DMS114 treated with DMSO at 0.1 percent for 48 hours (cell line): ENCODE measurements around the gene KIF1A.
"Not testable (repeated sequence)": the region's sequence is repeated elsewhere in the genome, so short reads cannot be mapped to it uniquely, and the experiment has no call there.

Source experiments
- DNase-seq: peaks from one replicate; lab custom pipeline; 2025; ENCODE audit not compliant: unreplicated experiment; lab: John Stamatoyannopoulos, UW

Gene KIF1A

DNA sequence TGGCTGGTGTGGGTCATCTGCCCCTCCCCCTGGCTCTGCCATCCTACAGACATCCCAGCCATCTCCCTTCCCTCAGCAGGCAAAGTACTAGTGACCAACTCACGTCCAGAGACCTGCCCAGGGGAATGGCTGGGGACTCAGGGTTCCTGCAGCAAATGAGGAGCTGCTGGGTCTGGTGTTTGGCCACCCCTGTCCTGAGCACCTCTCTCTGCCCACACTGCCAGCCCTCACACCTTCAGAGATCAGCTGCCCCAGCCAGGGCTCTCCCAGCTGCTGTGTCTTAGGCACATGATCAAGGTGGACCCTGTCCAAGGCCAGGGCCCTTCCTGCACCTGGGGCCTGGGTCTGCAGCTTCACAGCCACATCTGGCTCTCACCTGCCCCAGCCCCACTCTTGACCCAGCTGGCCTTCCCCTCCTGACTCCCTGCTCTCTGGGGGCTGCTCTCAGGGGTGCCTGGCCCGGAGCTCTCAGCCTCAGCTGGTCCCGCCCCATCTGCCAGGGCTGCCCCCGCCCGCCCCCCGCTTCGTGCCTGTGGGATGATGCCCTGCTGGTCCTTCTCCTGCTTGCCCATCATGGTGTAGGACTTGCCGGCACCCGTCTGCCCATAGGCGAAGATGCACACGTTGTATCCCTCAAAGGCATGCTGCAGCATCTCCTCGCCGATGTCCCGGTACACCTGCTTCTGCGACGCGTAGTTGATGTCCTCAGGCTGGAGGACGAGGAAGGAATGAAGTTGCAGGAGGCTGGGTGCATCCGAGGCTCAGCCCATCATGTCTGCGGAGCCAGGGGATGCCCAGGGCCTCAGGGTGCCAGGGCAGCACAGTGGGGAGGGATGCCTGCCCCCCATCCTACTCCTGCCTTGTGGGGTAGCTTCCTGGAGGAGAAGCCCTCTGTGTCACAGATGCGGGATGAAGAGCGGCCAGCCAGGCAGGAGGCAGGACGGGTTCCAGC lies 32.2 kb downstream of the KIF1A start:
- no peak for DNase-seq

DNA sequence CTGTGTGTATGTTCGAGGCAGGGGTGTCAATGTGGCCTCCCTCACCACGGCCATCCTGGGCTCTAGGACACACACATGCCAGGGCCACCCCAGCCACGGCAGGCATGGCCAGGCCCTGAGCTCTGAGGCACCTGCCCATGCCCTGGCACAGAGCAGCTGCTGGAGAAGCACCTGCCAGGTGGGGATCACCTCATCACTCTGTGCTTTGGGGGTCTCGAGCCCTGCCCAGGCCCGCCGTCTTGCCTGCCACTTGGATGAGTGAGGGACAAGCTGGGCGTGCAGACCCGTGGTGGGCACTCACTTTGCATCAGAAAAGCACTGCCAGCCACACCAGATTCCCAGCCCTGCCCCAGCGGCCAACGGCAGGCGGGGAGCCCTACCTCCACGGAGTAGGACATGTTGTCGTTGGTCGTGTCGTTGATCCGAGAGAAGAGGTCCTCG lies 33.1 kb downstream of the KIF1A start:
- no peak for DNase-seq

DNA sequence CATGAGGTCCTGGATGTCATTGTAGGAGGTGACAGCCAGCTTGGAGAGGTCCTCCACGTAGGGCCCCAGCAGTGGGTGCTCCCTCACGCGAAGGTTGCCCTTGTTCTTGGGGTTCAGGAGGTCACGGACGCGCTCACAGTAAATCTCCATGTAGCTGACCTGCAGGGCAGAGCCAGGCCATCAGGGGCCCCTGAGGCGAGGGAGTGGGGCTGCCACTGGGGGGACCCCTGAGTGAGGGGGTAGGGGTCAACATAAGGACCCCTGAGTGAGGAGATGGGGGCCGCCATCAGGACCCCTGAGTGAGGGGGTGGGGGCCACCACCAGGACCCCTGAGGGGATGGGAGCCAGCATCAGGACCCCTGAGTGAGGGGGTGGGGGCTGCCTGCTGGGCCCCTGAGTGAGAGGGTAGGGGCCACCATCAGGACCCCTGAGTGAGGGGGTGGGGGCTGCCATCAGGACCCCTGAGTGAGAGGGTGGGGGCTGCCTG lies 33.6 kb downstream of the KIF1A start:
- no peak for DNase-seq

DNA sequence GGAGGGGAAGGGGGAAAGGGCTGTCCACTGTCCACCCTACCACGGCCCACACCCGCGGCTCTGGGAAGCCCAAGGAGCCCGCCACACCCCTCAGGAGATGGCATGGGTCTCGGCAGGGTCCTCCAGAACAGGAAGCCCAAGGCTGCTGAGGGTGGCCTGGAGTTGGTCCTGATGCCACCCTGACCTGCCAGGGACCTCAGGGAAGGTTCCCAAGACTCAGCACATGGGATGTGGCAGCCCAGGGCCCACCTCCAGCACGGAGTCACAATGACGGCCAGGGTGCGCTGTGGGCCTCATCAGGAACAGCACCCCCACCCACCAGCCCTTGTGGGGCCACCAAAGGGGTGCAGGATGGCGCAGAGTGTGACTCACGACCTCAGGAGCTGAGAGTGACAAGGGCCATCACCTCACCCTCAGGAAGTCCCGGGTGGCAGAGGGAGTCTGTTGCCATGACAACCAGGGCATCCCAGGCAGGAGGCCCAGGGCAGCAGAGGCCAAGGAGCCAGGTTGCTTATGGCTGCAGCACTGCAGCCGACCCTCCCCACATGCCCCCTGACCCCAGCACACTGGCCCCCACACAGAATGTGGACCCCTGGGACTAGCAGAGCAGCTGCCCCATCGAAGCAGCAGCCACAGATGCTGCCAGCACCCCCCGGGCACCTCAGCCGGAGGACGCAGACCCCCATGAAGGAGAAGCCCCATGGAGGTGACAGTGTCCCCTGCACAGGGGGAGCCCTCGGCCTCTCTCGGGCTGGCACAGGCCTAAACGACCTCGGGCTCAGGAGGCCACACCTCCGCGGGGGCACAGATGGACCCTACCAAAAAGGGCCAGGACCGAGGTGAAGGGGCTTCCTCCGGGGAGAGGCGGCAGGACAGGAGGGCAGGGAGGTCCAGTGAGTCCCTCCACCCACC lies 34.3 kb downstream of the KIF1A start:
- DNase-seq, result no peak

DNA sequence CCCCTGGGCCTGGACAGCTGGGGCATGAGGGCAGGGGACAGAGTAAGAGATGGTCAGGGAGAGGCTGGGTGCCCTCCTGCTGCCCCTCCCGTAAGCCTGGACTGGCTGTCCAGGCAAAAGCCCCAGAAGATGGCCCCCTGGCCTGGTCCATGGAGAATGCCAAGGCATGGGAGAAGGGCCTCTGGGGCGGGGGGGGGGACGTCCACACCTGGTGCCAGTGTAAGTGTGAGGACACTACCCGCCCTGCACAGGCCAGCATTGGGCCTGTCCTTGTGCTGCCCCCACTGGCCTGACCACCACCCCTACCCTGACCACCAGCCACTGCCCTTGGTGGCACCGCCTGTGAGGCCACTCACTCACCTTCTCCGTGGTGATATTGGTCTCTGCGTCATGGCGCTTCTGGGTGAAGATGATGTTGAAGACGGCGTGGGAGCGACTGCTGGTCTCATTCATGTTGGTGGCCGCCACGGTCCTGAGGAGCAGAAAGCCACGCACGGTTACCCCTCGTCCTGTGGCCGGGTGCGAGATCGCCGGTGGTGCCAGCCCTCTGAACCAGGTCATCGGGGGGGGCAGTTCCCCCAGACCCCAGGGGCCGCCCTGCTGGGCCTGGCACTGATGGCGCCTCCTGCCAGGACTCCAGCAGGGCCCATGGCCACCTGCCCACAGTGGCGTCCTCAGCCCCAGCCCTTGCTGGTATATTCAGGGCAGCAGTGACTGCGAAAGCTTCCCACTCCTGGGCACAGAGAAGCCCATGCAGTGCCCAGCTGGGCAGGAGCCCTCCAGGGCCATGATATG lies 35.2 kb downstream of the KIF1A start:
- DNase-seq, result no peak

DNA sequence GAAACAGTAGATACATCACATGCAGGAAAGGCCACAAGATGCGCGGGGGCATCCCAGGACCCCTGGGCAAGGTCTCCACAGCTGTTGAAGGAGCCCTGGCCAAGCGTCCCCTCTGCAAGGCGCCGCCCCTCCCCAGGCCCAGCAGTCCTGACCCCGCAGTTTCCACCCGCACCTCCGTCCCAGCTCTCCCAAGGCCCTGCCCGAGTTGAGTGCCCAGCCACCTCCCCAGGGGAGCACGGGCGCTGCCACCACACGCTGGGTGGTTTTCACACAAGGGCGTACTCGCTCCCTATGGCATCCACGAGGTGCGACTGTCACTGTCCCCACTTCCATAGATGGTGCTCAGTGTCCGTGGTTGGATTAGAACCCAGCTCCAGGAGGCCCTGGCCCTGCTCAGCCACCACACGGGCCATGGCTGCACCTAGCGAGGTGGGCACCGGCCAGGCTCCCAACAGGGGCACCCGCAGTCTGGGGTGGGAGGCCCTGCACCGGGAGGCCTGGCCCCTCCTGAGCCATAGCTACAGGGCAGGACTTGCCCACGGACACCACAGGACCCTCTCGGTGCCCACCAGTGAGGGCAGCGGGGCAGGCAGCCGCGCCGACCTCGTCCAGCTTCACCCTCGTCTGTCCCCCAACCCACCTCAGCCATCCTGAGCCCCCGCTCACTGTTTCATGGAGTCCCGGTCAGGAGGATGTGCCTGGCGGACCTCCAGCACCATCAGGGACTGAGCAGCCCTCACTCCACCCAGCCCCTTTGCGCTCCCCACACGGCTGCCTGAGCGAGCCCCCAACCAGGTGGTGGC lies 36.0 kb downstream of the KIF1A start:
- no peak for DNase-seq

DNA sequence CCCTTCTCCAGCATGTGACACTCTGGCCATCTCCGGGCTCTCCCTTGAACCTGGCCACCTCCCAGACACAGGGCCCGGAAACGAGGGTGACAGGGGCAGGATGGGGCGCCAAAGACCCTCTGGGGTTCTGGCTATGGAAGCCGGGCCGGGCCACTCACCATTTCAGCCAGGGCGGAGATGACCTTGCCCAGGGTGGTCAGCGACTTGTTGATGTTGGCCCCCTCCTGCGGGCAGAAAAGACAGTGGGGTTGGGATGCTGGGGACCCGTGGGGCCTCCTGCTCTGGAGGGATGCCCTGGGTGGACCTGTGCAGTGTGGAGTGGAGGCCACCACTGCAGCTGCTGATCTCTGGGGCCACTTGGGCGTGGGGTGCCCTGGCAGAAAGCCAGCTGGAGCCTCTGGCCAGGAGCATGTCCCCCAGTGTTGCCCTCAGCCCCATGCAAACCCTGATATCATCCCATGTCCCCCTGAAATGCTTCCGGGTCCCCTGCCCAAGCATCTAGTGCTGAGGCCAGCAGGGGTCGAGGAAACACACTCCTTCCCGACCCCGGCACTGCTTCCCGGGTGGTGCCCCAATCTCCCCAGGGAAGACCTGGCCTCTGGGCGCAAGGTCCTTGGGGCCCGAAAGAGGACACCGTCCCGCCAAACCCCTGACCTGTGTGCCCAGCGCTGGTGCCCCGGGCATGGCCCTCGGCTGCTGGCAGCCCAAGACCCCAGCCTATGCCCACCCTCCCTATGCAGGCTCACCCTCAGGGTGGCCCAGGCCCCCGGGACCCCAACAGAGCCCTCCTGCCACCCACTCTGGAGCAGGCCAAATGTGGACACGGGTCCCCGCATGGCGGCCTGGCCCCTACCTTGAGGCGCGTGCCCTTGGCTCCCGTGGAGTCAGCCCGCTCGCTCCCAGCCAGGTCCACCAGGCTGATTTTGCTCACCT lies 36.9 kb downstream of the KIF1A start:
- no peak for DNase-seq

DNA sequence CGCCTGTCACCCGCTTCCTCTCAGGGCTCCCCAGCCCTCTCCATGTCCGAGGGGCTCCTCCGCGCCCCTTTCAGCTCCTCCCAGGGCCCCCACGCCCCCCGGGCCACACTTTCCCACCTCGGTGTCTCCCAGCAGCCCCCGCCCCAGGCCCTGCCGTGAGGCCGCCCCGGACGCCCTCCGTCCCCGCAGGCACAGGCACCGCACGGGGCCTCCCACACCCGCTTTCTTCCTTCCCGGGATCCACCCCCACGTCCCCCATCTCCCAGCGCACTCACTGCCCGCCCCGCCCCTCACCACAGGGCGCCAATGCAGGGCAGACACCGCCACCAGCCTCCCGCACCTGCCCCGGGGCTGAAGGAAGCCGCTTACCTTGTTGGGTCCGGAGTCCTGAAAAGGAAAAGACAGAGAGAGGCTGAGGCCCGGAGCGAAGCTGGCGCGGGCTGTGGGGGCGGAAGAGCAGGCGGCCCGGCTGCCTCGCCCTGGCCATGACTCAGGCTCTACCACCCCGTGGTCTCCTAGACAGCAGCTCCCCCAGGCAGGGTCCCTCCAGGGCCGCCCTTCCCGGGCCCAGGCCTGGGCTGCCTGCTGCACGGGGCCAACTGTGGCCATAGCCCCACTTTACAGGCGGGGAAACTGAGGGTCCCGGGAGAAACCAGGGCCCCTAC lies 37.7 kb downstream of the KIF1A start:
- DNase-seq, result no peak

DNA sequence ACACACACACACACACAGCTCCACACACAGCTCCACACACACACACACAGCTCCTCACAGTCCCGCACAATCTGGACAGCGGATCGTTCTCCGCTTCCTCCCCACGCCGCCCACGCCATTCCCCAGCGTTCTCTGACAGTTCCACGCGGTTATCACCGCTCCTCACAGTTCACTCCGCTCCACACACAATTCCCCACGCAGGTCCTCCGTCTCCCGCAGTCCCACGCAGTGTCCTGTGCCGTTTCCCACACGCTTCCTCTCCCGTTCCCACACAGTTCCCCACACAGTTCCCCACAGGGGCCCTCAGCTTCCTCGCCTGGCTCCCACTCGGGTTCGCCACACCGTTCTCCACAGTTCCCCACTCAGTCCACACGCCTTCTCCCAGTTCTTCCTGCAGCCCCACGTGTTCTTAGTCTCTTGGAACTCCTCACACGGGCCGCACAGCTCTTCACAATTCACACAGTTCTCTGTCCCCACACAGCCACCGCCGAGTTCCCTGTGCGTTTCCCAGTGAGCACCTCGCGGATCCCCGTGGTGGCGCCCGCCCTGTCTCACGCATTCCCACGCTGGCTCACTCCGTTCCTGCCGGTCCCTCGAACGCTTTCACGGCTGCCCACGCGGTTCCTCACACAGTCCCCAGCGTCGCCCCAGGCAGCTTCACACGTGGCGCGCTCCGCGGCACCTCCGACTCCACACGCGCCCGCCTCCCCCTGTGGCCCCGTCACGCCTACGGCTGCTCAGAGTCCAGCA lies 38.4 kb downstream of the KIF1A start:
- no peak for DNase-seq

DNA sequence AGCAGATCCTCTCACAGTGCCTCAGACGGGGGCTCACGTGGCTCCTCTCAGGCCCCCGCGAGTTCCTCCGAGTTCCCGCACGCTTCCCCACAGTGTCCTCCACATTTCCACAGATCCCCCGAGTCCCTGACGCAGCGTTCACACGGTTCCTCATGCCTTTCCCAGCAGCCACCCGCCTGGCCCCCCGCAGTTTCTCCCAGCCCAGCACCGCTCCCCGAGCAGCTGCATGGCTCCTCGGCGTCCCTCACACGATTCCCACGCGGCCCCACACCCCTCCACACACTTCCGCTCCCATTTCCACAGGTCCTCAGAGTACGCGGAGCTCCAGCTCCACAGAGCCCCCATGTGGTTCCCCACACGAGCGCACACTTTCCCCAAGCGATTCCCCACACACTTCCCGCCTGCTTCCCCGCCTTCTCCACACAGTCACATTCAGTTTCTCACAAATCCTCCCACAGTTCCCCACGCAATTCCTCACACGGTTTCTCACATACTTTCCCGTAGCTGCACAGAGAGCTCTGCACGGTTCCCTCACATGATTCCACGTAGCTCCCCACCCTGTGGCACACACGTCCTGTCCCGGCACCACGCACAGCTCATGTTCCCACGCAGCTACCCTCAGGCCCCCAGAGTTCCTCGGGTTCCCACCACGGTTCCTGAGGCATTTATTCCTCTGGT lies 39.9 kb downstream of the KIF1A start:
- DNase-seq, result no peak

DNA sequence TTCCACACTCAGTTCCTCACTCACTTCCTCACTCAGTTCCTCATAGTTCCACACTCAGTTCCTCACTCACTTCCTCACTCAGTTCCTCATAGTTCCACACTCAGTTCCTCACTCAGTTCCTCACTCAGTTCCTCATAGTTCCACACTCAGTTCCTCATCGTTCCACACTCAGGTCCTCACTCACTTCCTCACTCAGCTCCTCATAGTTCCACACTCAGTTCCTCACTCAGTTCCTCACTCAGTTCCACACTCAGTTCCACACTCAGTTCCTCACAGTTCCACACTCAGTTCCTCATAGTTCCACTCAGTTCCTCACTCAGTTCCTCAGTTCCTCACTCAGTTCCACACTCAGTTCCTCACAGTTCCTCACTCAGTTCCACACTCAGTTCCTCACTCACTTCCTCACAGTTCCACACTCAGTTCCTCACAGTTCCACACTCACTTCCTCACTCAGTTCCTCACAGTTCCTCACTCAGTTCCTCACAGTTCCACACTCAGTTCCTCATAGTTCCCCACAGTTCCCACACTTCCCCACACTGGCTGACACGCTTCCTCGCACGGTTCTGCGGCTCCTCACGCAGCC lies 40.7 kb downstream of the KIF1A start:
- DNase-seq, result not testable (repeated sequence)

DNA sequence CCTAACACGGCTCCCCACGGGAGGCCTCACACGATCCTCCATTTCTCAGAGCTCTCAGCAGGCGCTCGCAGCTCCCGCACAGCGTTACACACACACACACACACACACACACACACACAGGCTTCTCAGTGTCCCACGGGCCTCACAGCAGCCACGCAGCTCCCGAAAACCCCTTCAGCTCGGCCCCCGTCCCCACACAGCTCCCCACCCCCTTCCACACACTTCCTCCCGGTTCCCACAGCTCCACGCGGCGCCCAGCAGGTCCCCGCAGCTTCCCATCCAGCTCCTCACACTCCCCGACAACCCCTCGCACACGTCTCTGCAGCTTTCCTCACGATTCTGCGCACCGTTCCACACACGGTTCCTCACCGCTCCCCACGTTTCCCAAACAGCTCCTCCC lies 41.6 kb downstream of the KIF1A start:
- no peak for DNase-seq

DNA sequence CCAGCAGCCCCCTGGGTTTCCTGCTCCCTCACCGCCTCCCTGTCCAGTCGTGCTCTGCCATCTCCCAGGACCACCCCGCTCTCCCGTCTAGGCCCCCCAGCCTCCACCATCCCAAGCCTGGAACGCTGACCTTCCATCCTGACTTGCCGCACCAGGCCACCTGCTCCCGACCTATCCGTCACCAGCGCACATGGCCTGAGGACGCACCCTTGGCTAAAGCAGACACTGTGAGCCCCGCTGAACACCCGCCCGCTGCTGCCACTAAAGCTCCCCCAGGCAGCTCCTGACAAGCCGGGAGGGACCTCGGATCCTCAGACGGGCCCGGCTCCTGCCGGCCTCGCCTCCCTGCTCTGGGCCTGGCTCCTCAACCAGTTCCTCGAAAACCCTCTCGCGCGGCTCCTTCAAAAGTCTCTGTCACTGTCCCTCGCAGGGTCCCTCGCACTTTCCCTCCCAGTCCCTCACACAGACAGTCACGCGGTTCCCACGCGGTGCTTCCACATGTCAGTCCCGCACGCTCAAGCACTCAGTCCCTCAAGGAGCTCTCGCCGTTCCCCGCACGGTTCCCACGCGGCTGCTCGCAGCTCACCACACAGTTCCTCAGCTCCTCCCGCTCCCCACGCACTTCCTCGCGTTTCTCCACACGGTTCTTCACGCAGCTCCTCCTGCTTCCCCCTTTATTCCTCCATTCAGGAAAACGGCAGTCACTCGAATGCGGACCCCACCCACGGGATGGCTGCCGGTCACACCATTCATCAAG lies 42.4 kb downstream of the KIF1A start:
- DNase-seq, result no peak

DNA sequence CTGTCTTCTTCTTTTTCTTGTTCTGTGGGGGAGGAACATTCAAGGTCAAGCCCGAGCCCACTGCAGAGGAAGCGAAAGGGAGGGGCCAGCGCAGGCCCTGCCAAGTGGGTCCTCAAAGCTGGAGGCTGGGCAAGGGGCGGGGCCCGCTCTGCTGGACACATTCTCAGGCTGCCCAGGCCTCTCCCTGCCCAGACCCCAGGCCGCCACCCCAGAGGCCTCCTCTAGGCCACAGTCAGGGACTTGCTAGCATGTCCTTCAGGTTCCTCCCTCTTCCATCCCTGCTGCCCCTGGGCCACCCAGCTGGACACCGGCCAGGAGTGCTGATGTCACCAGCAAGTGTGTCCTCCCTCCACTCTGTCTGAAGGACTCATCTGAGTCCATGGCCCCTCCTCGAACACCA lies 44.1 kb downstream of the KIF1A start:
- no peak for DNase-seq

DNA sequence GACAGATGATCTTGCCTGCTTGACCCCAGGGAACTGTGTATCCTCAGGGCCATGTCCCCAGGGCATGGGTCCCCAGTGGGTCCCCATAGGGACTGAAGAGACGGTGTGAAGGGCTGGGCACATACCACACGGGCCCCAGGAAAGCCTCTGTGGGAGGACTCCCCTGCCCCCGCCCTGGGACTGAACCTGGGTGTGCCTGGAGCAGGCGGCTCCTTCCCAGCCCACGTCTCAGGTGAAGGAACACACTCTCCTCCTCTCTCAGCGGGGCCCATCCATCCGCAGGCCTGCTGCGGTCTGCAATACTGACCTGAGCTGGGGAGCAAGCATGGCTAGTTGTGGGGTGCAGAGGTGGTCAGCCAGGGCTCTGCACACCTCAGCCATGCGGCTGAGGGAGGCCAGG lies 45.2 kb downstream of the KIF1A start:
- DNase-seq, result no peak

DNA sequence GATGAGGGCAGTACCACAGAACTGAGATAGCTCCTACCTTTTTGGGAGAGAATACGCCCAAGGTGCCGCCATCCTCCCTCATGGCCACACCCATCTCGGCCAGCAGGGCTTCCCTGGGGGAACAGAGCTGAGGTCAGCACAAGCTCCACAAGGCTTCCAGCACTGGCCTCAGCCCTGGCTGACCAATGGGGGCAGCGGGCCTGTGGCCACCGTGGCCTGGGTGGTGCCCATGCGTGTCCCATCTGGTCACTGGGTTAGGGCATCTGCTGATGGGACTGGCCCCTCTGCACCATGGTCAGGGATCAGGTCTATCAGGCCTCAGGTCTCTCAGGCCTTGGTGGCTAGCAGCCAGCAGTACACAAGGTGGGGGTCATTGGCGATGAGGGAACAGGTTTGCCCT lies 50.9 kb downstream of the KIF1A start:
- no peak for DNase-seq
